KMS-11 (cell line): ENCODE measurements around the gene OGDH.

Experiments
- H2AFZ ChIP-seq: fragments of 200-600 bp; sonication (generic); 2 replicates; pipeline ENCODE4 v1.6.1; 2016; ENCODE audit warnings: antibody characterized with exemption, mixed run types, low read depth
- H3K27ac ChIP-seq: fragments of 200-600 bp; sonication (generic); 2 replicates; pipeline ENCODE4 v1.6.1; 2016; ENCODE audit warnings: mild to moderate bottlenecking, mixed run types
- H3K27me3 ChIP-seq: fragments of 200-600 bp; sonication (generic); 2 replicates; pipeline ENCODE4 v1.6.1; 2017; ENCODE audit warnings: mild to moderate bottlenecking, low read depth, mixed run types, moderate library complexity; ENCODE audit not compliant: insufficient read depth
- H3K36me3 ChIP-seq: fragments of 200-600 bp; sonication (generic); 2 replicates; pipeline ENCODE4 v1.6.1; 2017; ENCODE audit warnings: mild to moderate bottlenecking, mixed run types; ENCODE audit not compliant: insufficient read depth
- H3K4me1 ChIP-seq: fragments of 200-600 bp; sonication (generic); 2 replicates; pipeline ENCODE4 v1.6.1; 2016; ENCODE audit warnings: mild to moderate bottlenecking, low read depth, mixed run types; ENCODE audit not compliant: poor library complexity, severe bottlenecking
- H3K4me2 ChIP-seq: fragments of 200-600 bp; sonication (generic); 2 replicates; pipeline ENCODE4 v1.7.0; 2016; ENCODE audit warnings: mild to moderate bottlenecking, mixed run types
- H3K4me3 ChIP-seq: fragments of 200-600 bp; sonication (generic); IDR thresholded peaks from 2 replicates; pipeline ENCODE4 v1.6.1; 2017; ENCODE audit warnings: low read depth, low read length, mixed read lengths; ENCODE audit not compliant: insufficient read depth
- H3K79me2 ChIP-seq: fragments of 200-600 bp; sonication (generic); 2 replicates; pipeline ENCODE4 v1.6.1; 2016; ENCODE audit warnings: low read depth, mixed run types; ENCODE audit not compliant: insufficient read depth
- H3K9ac ChIP-seq: fragments of 200-600 bp; sonication (generic); 2 replicates; pipeline ENCODE4 v1.6.1; 2016; ENCODE audit warnings: mild to moderate bottlenecking, mixed run types
- H4K20me1 ChIP-seq: fragments of 200-600 bp; sonication (generic); 2 replicates; pipeline ENCODE4 v1.6.1; 2016; ENCODE audit warnings: mild to moderate bottlenecking, mixed run types; ENCODE audit not compliant: insufficient read depth
- TF ChIP-seq, protein P1 (sequence below): fragments of 200-600 bp; sonication (generic); conservative IDR thresholded peaks from 2 replicates; pipeline ENCODE4 v1.6.1; 2017; ENCODE audit warnings: low read depth, mild to moderate bottlenecking, antibody characterized with exemption, low read length, moderate library complexity, mixed read lengths

OGDH gene

DNA sequence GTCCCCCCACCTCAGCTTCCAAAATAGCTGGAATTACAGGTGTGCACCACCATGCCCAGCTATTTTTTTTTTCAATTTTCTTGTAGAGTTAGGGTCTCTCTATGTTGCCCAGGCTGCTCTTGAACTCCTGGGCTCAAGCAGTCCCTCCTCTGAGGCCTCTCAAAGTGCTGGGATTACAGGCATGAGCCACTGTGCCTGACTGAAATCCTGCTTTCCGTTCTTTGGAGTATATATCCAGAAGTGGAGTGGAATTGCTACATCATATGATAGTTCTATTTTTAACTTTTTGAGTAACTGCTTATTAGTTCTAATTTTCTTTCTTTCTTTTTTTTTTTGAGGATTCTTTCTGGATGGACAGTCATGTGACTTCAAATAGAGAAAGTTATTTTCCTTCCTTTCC, 79.3 kb downstream of the OGDH start:
- TF ChIP-seq, protein P1, sequence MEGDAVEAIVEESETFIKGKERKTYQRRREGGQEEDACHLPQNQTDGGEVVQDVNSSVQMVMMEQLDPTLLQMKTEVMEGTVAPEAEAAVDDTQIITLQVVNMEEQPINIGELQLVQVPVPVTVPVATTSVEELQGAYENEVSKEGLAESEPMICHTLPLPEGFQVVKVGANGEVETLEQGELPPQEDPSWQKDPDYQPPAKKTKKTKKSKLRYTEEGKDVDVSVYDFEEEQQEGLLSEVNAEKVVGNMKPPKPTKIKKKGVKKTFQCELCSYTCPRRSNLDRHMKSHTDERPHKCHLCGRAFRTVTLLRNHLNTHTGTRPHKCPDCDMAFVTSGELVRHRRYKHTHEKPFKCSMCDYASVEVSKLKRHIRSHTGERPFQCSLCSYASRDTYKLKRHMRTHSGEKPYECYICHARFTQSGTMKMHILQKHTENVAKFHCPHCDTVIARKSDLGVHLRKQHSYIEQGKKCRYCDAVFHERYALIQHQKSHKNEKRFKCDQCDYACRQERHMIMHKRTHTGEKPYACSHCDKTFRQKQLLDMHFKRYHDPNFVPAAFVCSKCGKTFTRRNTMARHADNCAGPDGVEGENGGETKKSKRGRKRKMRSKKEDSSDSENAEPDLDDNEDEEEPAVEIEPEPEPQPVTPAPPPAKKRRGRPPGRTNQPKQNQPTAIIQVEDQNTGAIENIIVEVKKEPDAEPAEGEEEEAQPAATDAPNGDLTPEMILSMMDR = no peak
- H3K36me3 ChIP-seq = no peaks in the 10 kb centered on the region
- no peak overlapping the region for H3K27ac ChIP-seq
- no peaks in the 10 kb centered on the region for H3K79me2 ChIP-seq
- H3K4me3 ChIP-seq = no peak overlapping the region
- no peaks in the 10 kb centered on the region for H3K27me3 ChIP-seq
- no peaks in the 10 kb centered on the region for H4K20me1 ChIP-seq
- H3K4me2 ChIP-seq = no peak overlapping the region
- H2AFZ ChIP-seq = no peak overlapping the region
- H3K4me1 ChIP-seq = no peaks in the 10 kb centered on the region
- no peak overlapping the region for H3K9ac ChIP-seq

DNA sequence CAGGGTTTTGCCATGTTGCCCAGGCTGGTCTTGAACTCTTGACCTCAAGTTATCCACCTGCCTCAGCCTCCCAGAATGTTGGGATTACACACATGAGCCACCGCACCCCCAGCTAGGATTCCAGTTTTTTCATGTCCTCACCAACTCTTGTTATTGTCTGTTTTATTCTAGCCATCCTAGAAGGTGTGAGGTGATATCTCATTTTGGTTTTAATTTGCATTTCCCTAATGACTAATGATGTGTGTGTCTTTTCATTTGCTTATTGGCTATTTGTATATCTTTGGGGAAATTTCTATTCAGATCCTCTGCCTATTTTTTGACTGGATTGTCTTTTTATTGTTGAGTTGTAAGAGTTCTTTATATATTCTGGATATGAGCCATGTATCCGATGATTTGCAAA, 83.0 kb downstream of the OGDH start:
- Histone ChIP-seq H3K36me3 (no peaks in the 10 kb centered on the region), H3K27me3 (no peaks in the 10 kb centered on the region), H2AFZ (no peak overlapping the region), H3K79me2 (no peaks in the 10 kb centered on the region), H3K9ac (no peak overlapping the region), H3K4me3 (no peak overlapping the region), H4K20me1 (no peaks in the 10 kb centered on the region), H3K4me1 (no peaks in the 10 kb centered on the region), H3K27ac (no peak overlapping the region), H3K4me2 (no peak overlapping the region)
- TF ChIP-seq, protein P1 = no peak

DNA sequence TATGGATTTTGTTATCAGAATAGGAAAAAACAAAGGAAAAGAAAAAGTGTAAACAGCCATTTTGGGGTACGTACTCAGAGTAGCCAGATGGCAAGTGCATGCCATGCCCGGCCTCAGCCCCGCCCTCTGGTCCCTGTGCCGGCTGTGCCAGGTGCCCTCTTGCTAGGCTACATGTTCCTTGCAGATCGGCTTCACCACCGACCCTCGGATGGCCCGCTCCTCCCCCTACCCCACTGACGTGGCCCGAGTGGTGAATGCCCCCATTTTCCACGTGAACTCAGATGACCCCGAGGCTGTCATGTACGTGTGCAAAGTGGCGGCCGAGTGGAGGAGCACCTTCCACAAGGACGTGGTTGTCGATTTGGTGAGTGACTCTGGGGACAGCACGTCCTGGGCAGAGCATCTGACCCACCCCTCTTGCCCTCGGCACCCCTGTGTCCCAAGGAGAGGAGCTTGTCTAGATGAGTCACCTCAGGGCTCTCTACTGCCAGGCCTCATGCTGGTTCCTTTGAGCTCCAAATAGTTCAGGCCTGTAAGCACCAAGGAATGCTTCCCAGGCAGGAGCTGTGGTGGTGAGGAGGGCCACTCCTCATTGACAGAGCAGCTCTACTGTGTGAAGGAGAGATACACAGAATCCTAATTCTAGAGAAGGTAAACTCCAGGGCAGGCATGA, 87.3 kb downstream of the OGDH start:
- TF ChIP-seq, protein P1 = no peak
- Histone ChIP-seq H3K4me1 (no peaks in the 10 kb centered on the region), H3K27ac (no peak overlapping the region), H3K79me2 (no peaks in the 10 kb centered on the region), H3K4me3 (no peak overlapping the region), H3K27me3 (no peaks in the 10 kb centered on the region), H2AFZ (no peak overlapping the region), H3K4me2 (no peak overlapping the region), H3K36me3 (peaks cover 3% of the 10 kb centered on the region; the same call in 1 of the 2 replicates), H3K9ac (no peak overlapping the region), H4K20me1 (no peaks in the 10 kb centered on the region)

DNA sequence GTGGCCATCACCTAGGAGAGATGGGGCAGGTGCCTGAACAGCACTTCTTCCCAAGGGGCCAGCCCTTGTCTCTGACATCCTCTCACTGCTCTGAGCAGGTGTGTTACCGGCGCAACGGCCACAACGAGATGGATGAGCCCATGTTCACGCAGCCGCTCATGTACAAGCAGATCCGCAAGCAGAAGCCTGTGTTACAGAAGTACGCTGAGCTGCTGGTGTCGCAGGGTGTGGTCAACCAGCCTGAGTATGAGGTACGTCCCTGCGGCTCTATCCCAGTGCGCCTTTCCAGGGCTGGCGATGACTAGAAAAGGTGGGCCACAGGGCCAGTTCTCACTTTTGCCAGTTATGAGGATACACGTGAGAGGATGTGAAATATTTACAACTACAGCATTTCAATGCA, 87.9 kb downstream of the OGDH start:
- H4K20me1 ChIP-seq = no peaks in the 10 kb centered on the region
- no peak overlapping the region for H3K4me2 ChIP-seq
- H3K79me2 ChIP-seq = no peaks in the 10 kb centered on the region
- H3K27ac ChIP-seq = no peak overlapping the region
- H3K4me3 ChIP-seq = no peak overlapping the region
- no peaks in the 10 kb centered on the region for H3K27me3 ChIP-seq
- TF ChIP-seq, protein P1 = no peak
- H3K36me3 ChIP-seq = peaks cover 4% of the 10 kb centered on the region; the same call in 1 of the 2 replicates
- H3K4me1 ChIP-seq = no peaks in the 10 kb centered on the region
- H2AFZ ChIP-seq = no peak overlapping the region
- no peak overlapping the region for H3K9ac ChIP-seq
